Measurements from ENCODE around the gene CHI3L2. TPM values are rescaled to one million over a fixed set of nuclear protein-coding genes. Genes with fewer than 3 reads are reported as not detected.

The CHI3L2 gene
- polyA plus RNA-seq, 2 of the 4 experiments (the other 2 are of a cell fraction), result 0.23 to 0.43 TPM

- Histone ChIP-seq H3K4me2 (no peak overlapping the region), H3K9me3 (no peaks in the 10 kb centered on the region), H3K4me3 (no peak overlapping the region), H3K4me1 (peaks cover 19% of the 10 kb centered on the region), H3K27ac (no peak overlapping the region)
- DNase-seq (ENCODE audit: low read depth in 1 of 2, low spot score in 1 of 2), result no peak
- CTCF ChIA-PET, result interaction anchor here (13.8 kb wide), 1 partner anchor 172 kb away, joined by 174 read pairs; no protein-coding TSS in a partner anchor
- TF ChIP-seq HMGXB4 (CRISPR knock-in tag; IDR thresholded peaks at IDR 0.05; ENCODE audit: borderline replicate concordance), result no peak
- TF ChIP-seq FOSL2 (IDR thresholded peaks at IDR 0.05), result no peak
- no peak for TF ChIP-seq FOSL2 (CRISPR knock-in tag; IDR thresholded peaks at IDR 0.05)
- no peak for TF ChIP-seq TFCP2L1 (CRISPR knock-in tag; IDR thresholded peaks at IDR 0.05)
- no peak for TF ChIP-seq ELK1 (IDR thresholded peaks at IDR 0.05; ENCODE audit: low read depth, low read length)
- no peak for TF ChIP-seq MAFK (IDR thresholded peaks at IDR 0.05; ENCODE audit: partially characterized antibody)
- TF ChIP-seq NPAS2 (CRISPR knock-in tag; IDR thresholded peaks at IDR 0.05; ENCODE audit: borderline replicate concordance), result no peak
- TF ChIP-seq CHD4 (IDR thresholded peaks at IDR 0.05; ENCODE audit: borderline replicate concordance), result no peak
- TF ChIP-seq RCOR1 (IDR thresholded peaks at IDR 0.05; ENCODE audit: low read depth, low read length), result no peak
- TF ChIP-seq E2F6 (IDR thresholded peaks at IDR 0.05; ENCODE audit: borderline replicate concordance, low read depth), result no peak
- no peak for TF ChIP-seq HEYL (CRISPR knock-in tag; IDR thresholded peaks at IDR 0.05)
- no peak for TF ChIP-seq CEBPB (IDR thresholded peaks at IDR 0.05)
- no peak for TF ChIP-seq GATA3 (IDR thresholded peaks at IDR 0.05; ENCODE audit: borderline replicate concordance)
- no peak for TF ChIP-seq ZSCAN20 (CRISPR knock-in tag; IDR thresholded peaks at IDR 0.05)
- TF ChIP-seq RARB (CRISPR knock-in tag; IDR thresholded peaks at IDR 0.05), result no peak
- TF ChIP-seq FOSB (CRISPR knock-in tag; IDR thresholded peaks at IDR 0.05), result no peak
- POLR2A ChIA-PET, result no interaction called here
- 69% methylated on average over 6 of the region's 6 CpGs for WGBS (ENCODE audit: missing lambda C conversion rate)
- no peak for FAIRE-seq
- no peak for ATAC-seq
Measured at GRCh38 chr1:111225717-111226400, 1.7 kb upstream of the CHI3L2 start.

- Histone ChIP-seq H3K4me3 (no peak overlapping the region), H3K4me1 (peaks cover 19% of the 10 kb centered on the region), H3K9me3 (no peaks in the 10 kb centered on the region), H3K27ac (peak overlapping the region; percentile 58 to 69; a peak in 5 of 6 replicates), H3K4me2 (peak overlapping the region; percentile 62)
- POLR2A ChIA-PET, result no interaction called here
- ATAC-seq, result peak; percentile 83 to 90
- 44% methylated on average over 6 of the region's 6 CpGs for WGBS (ENCODE audit: missing lambda C conversion rate)
- DNase-seq (ENCODE audit: low read depth in 1 of 2, low spot score in 1 of 2), result peak; percentile 28 to 47
- no peak for TF ChIP-seq HOXB5 (CRISPR knock-in tag; IDR thresholded peaks at IDR 0.05)
- no peak for TF ChIP-seq FOSL2 (IDR thresholded peaks at IDR 0.05)
- TF ChIP-seq FOSL2 (CRISPR knock-in tag; IDR thresholded peaks at IDR 0.05), result peak; percentile 21; the same call in 1 of the 2 replicates
- no peak for FAIRE-seq
- CTCF ChIA-PET, result interaction anchor here (13.8 kb wide), 1 partner anchor 170 kb away, joined by 174 read pairs; no protein-coding TSS in a partner anchor
Measured at GRCh38 chr1:111227851-111228747, 586 bp downstream of the CHI3L2 start.

- peak overlapping the region; percentile 62 for H3K4me2 ChIP-seq
- no peak; a peak in 2 of 6 replicates for ATAC-seq
- H3K27ac ChIP-seq, result peak overlapping the region; percentile 33 to 69; a peak in 4 of 6 replicates
- no peak for FAIRE-seq
- no peaks in the 10 kb centered on the region for H3K9me3 ChIP-seq
- ChIA-PET POLR2A (no interaction called here), CTCF (interaction anchor here (13.8 kb wide), 1 partner anchor 169 kb away, joined by 174 read pairs; no protein-coding TSS in a partner anchor)
- 42% methylated on average over 2 of the region's 2 CpGs for WGBS (ENCODE audit: missing lambda C conversion rate)
- peaks cover 19% of the 10 kb centered on the region for H3K4me1 ChIP-seq
- TF ChIP-seq GATA3 (IDR thresholded peaks at IDR 0.05; ENCODE audit: borderline replicate concordance) (no peak), EHF (CRISPR knock-in tag; IDR thresholded peaks at IDR 0.05) (no peak), EP300 (IDR thresholded peaks at IDR 0.05) (no peak), ZNF302 (CRISPR knock-in tag; IDR thresholded peaks at IDR 0.05) (no peak), HOXB5 (CRISPR knock-in tag; IDR thresholded peaks at IDR 0.05) (no peak), E2F6 (IDR thresholded peaks at IDR 0.05; ENCODE audit: borderline replicate concordance, low read depth) (no peak), REST (IDR thresholded peaks at IDR 0.05) (no peak), TFCP2L1 (CRISPR knock-in tag; IDR thresholded peaks at IDR 0.05) (no peak)
- no peak overlapping the region for H3K4me3 ChIP-seq
- no peak for DNase-seq (ENCODE audit: low read depth in 1 of 2, low spot score in 1 of 2)
Measured at GRCh38 chr1:111228748-111229126, 1.2 kb downstream of the CHI3L2 start.

Data from A549 (cell line).